GM06990 (cell line): ENCODE data around the gene RASGRP2.

ENCODE experiments used
- DNase-seq: peaks from one replicate; pipeline ENCODE4 v3.0.0-alpha.2; 2011; ENCODE audit not compliant: insufficient read length; ENCODE audit errors: extremely low read depth
- H3K27me3 ChIP-seq: replicated peaks from 2 replicates; pipeline ENCODE4 v1.6.0; 2011; ENCODE audit warnings: low read length; ENCODE audit not compliant: control insufficient read depth, insufficient read depth
- H3K36me3 ChIP-seq: 2 replicates; pipeline ENCODE4 v1.5.1; 2011; ENCODE audit warnings: low read length; ENCODE audit not compliant: control insufficient read depth, insufficient read depth
- H3K4me3 ChIP-seq: replicated peaks from 2 replicates; pipeline ENCODE4 v1.5.1; 2011; ENCODE audit warnings: low read depth, mild to moderate bottlenecking, control low read depth, low read length
- CTCF ChIP-seq: IDR thresholded peaks from 2 replicates; pipeline ENCODE4 v1.5.1; 2011; ENCODE audit warnings: low read length, control low read depth, mild to moderate bottlenecking, inconsistent platforms; ENCODE audit not compliant: insufficient read depth, poor library complexity, severe bottlenecking

RASGRP2 gene

DNA sequence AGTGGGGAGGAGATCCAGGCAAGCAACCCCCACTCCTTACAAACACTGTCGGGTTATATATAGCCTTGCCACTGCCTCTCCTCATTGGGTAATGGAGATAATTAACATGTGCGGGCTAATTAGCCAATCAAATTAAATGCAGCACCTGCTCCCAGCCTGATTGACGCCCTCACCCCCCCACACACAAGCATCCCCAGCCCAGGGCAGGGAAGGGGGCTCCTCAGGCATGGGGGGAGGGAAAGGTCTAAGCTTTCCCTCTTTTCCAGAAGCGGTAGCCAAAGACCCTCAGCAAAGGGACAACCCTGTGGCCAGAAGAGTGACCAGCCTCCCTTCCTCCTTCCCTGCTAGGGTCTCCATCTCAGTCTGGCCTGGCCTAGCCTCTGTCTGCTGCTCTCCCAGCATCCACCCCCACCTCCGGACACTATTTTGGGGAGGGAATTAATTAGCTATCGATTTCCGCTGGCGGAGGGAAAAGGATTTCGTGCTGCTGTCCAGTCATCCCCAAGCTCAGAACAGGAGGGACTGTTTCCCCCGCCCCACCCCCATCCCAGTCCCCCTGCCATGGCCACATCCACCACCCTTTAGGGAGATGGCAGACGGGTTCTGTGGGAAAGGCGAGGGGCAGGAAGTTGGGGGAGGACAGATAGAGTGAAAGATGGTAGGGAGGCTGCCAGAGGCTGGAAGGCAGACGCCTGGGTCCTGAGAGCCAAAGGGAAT, 28.0 kb downstream of the RASGRP2 start:
- no peak overlapping the region for H3K4me3 ChIP-seq

DNA sequence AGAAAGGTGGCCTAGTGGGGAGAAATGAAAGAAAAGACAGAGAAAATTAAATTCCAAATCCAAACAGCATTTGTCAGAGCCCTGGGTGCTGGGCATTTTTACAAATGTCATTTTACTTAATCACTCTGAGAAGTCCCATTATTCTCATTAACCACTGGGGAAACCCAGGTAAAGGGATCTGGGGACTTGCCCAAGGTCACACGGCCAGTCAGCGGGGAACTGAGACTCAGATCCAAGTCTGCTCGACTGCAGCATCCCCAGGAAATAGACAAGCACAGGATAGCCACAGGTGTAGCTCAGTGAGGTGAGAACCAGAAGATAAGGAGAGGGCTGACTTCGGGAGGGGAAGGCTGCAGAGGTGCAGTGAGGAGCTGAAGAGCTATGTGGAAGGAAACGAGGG, 28.8 kb downstream of the RASGRP2 start:
- no peaks in the 10 kb centered on the region for H3K36me3 ChIP-seq
- no peak for DNase-seq
- TF ChIP-seq CTCF = no peak
- no peaks in the 10 kb centered on the region; the same call in none of the 2 replicates for H3K27me3 ChIP-seq
- no peak overlapping the region for H3K4me3 ChIP-seq

More for the DNA sequence above, 28.0 kb downstream of the RASGRP2 start:
- no peak for DNase-seq
- no peaks in the 10 kb centered on the region; the same call in 1 of the 2 replicates for H3K27me3 ChIP-seq
- TF ChIP-seq CTCF = no peak
- no peaks in the 10 kb centered on the region for H3K36me3 ChIP-seq

DNA sequence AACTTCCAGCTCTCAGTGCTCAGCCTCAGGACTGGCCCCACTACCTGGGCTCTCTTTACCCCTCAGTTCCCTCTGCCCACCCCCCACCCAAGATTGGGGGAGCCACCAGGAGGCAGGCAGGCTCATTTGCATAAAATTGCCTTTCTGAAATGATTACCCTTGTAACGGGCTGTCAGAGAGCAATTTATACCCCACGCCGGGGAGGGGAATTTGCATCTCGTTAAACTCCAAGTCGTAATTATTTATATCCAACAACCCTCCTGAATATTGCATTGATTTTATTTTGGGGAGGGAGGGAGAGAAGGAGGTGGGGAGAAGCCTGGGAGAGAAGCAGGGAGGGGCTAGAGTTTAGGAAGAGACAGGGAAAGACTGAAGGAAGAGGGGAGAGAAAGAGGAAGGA, 29.3 kb downstream of the RASGRP2 start:
- Histone ChIP-seq H3K36me3 (no peaks in the 10 kb centered on the region), H3K27me3 (no peaks in the 10 kb centered on the region; the same call in none of the 2 replicates), H3K4me3 (no peak overlapping the region)
- no peak for TF ChIP-seq CTCF
- no peak for DNase-seq

DNA sequence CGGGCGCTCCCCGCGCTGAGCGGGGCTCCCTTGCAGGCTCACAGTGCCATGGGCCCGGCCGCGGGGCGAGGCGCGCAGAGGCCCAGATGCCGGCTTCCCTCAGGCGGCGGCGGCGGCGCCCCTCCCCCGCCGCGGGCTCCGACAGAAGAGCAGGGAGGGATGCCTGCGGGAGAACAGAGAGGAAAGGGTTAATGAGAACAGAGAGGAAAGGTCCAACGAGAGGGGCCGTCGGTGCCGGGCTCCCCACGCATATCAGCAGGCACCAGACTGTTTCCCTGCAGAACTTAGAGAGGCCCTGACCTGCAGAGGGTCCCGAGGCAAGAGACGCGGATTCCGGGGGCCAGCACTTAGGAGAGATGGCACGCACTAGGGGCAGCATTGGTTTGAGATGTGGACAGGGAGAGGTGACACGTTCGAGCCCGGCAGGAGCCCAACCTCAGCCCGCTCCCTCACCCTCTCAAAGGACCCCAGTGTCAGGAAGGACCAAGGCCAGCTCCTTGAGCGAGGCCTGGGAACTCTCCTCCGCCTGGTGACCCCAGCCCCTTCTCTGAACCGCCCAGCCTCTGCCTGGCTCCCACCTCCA, 30.1 kb downstream of the RASGRP2 start:
- Histone ChIP-seq H3K36me3 (no peaks in the 10 kb centered on the region), H3K27me3 (no peaks in the 10 kb centered on the region; the same call in none of the 2 replicates), H3K4me3 (no peak overlapping the region)
- no peak for DNase-seq
- no peak for TF ChIP-seq CTCF

GRCh38 chr11:64713016-64713707, 30.8 kb downstream of the RASGRP2 start:
- H3K27me3 ChIP-seq = no peaks in the 10 kb centered on the region; the same call in none of the 2 replicates
- no peaks in the 10 kb centered on the region for H3K36me3 ChIP-seq
- no peak for DNase-seq
- H3K4me3 ChIP-seq = no peak overlapping the region
- no peak for TF ChIP-seq CTCF
